ENCODE measurements around the gene P3H1. TPM values are rescaled to one million over a fixed set of nuclear protein-coding genes. Genes with fewer than 3 reads are reported as not detected.
"Not testable (repeated sequence)": the region's sequence is repeated elsewhere in the genome, so short reads cannot be mapped to it uniquely, and the experiment has no call there.

P3H1 gene
- total RNA-seq, 1 experiment from 2014 or later, result 47.1 TPM

- Histone ChIP-seq H3K27me3 (ENCODE audit: insufficient read depth, low read length) (no peaks in the 10 kb centered on the region), H2AFZ (ENCODE audit: low read length) (no peak overlapping the region), H3K9ac (ENCODE audit: extremely low read depth, insufficient read length, low read length) (no peak overlapping the region), H3K56ac (ENCODE audit: insufficient read length, low read depth, low read length) (no peak overlapping the region), H3K14ac (ENCODE audit: insufficient read depth, low read length) (no peak overlapping the region), H2BK20ac (ENCODE audit: low read depth, low read length, poor library complexity, severe bottlenecking) (no peak overlapping the region), H4K91ac (ENCODE audit: insufficient read length, low read depth, low read length) (no peak overlapping the region), H3K23ac (ENCODE audit: insufficient read length, low read depth, low read length) (no peak overlapping the region), H2AK5ac (ENCODE audit: insufficient read length, low read length) (no peak overlapping the region), H4K8ac (replicated peaks; ENCODE audit: insufficient read length, low read depth, low read length) (no peak overlapping the region), H2BK15ac (ENCODE audit: low read depth, low read length) (no peak overlapping the region), H3K79me1 (ENCODE audit: insufficient read depth, low read depth, low read length, poor library complexity, severe bottlenecking) (peaks cover 2% of the 10 kb centered on the region), H3K23me2 (ENCODE audit: insufficient read length, low read depth, low read length, poor library complexity, severe bottlenecking) (no peaks in the 10 kb centered on the region), H3K4ac (ENCODE audit: low read depth, low read length) (no peak overlapping the region), H4K20me1 (ENCODE audit: control insufficient read depth, insufficient read depth, insufficient read length) (no peaks in the 10 kb centered on the region), H3K4me2 (ENCODE audit: insufficient read depth, insufficient read length, low read length) (no peak overlapping the region), H3K79me2 (ENCODE audit: insufficient read depth, low read length) (no peaks in the 10 kb centered on the region; the same call in 1 of the 2 replicates), H2BK12ac (ENCODE audit: insufficient read length, low read depth, low read length) (no peak overlapping the region), H3T11ph (ENCODE audit: low read length) (no peak overlapping the region), H2BK5ac (ENCODE audit: insufficient read length, low read length) (no peak overlapping the region), H3K27ac (ENCODE audit: insufficient read length, low read depth, low read length) (no peak overlapping the region), H3K18ac (ENCODE audit: insufficient read length, low read depth, low read length) (no peak overlapping the region), H4K5ac (ENCODE audit: insufficient read length, low read depth, low read length) (no peak overlapping the region), H3K4me1 (ENCODE audit: insufficient read depth, low read length) (no peaks in the 10 kb centered on the region), H3K9me3 (ENCODE audit: control insufficient read depth, low read depth, low read length) (no peaks in the 10 kb centered on the region), H2BK120ac (ENCODE audit: low read depth, low read length, poor library complexity, severe bottlenecking) (no peak overlapping the region)
- H3K4me3 Mint-ChIP-seq, result no peak overlapping the region
- no peak for TF ChIP-seq CTCF (conservative IDR thresholded peaks at IDR 0.05)
- no peak overlapping the region for H3K27ac Mint-ChIP-seq
- no peaks in the 10 kb centered on the region; the same call in 1 of the 2 replicates for H3K27me3 Mint-ChIP-seq (ENCODE audit: low read depth)
- peaks cover 0 to 3% of the 10 kb centered on the region in 2 experiments; a peak in 1 of 5 replicates for H3K9me3 Mint-ChIP-seq
- peaks cover 21 to 65% (median 22%) of the 10 kb centered on the region in 3 experiments for H3K36me3 Mint-ChIP-seq (ENCODE audit: insufficient read depth in 1 of 3, low read depth in 3 of 3)
- H3K4me1 Mint-ChIP-seq, result no peaks in the 10 kb centered on the region
- DNase-seq, result no peak
These were observed 53.5 kb downstream of the P3H1 start for GRCh38 chr1:42713293-42713692.

- H3K4me2 ChIP-seq (ENCODE audit: insufficient read depth, insufficient read length, low read length); H3K27ac Mint-ChIP-seq; H3K27me3 Mint-ChIP-seq (ENCODE audit: low read depth); H3K79me2 ChIP-seq (ENCODE audit: insufficient read depth, low read length); H3K4me1 ChIP-seq (ENCODE audit: insufficient read depth, low read length); H2BK15ac ChIP-seq (ENCODE audit: low read depth, low read length); H4K20me1 ChIP-seq (ENCODE audit: control insufficient read depth, insufficient read depth, insufficient read length); H2BK120ac ChIP-seq (ENCODE audit: low read depth, low read length, poor library complexity, severe bottlenecking); DNase-seq; H4K5ac ChIP-seq (ENCODE audit: insufficient read length, low read depth, low read length); H3K27ac ChIP-seq (ENCODE audit: insufficient read length, low read depth, low read length); H2BK20ac ChIP-seq (ENCODE audit: low read depth, low read length, poor library complexity, severe bottlenecking); H3K79me1 ChIP-seq (ENCODE audit: insufficient read depth, low read depth, low read length, poor library complexity, severe bottlenecking); H3K4me3 Mint-ChIP-seq; H2AFZ ChIP-seq (ENCODE audit: low read length); H3K18ac ChIP-seq (ENCODE audit: insufficient read length, low read depth, low read length); H2BK5ac ChIP-seq (ENCODE audit: insufficient read length, low read length); H3K9ac ChIP-seq (ENCODE audit: extremely low read depth, insufficient read length, low read length); H3K23me2 ChIP-seq (ENCODE audit: insufficient read length, low read depth, low read length, poor library complexity, severe bottlenecking); H3K23ac ChIP-seq (ENCODE audit: insufficient read length, low read depth, low read length); H3K27me3 ChIP-seq (ENCODE audit: insufficient read depth, low read length); H2AK5ac ChIP-seq (ENCODE audit: insufficient read length, low read length); H3K14ac ChIP-seq (ENCODE audit: insufficient read depth, low read length); H3K4me1 Mint-ChIP-seq; H2BK12ac ChIP-seq (ENCODE audit: insufficient read length, low read depth, low read length); H3K4ac ChIP-seq (ENCODE audit: low read depth, low read length); H4K8ac ChIP-seq (replicated peaks; ENCODE audit: insufficient read length, low read depth, low read length); H3K56ac ChIP-seq (ENCODE audit: insufficient read length, low read depth, low read length); H3K9me3 ChIP-seq (ENCODE audit: control insufficient read depth, low read depth, low read length); H3T11ph ChIP-seq (ENCODE audit: low read length); H3K9me3 Mint-ChIP-seq; H4K91ac ChIP-seq (ENCODE audit: insufficient read length, low read depth, low read length): not testable (repeated sequence)
- peaks cover 21 to 69% (median 26%) of the 10 kb centered on the region in 3 experiments for H3K36me3 Mint-ChIP-seq (ENCODE audit: insufficient read depth in 1 of 3, low read depth in 3 of 3)
- WGBS (ENCODE audit: extremely low coverage, insufficient read length, low lambda C conversion rate), result no CpG with 5 or more reads among the region's 3 CpGs
These were observed 54.0 kb downstream of the P3H1 start for GRCh38 chr1:42712808-42713207.

Measured in H9 (cell line).